Brain microvascular endothelial cell (primary cell): ENCODE measurements around the gene PLSCR3.

Experiments
- DNase-seq: peaks from one replicate; pipeline ENCODE4 v3.0.0-alpha.2; 2020
- H3K27ac ChIP-seq: fragments of 250-450 bp; sonication (Bioruptor Pico); 2 replicates; pipeline ENCODE4 v1.5.1; 2020; ENCODE audit warnings: mild to moderate bottlenecking, moderate library complexity
- H3K27me3 ChIP-seq: fragments of 250-450 bp; sonication (Bioruptor Pico); replicated peaks from 2 replicates; pipeline ENCODE4 v1.5.1; 2020; ENCODE audit warnings: mild to moderate bottlenecking
- H3K36me3 ChIP-seq: fragments of 250-450 bp; sonication (Bioruptor Pico); replicated peaks from 2 replicates; pipeline ENCODE4 v1.5.1; 2020; ENCODE audit warnings: mild to moderate bottlenecking
- H3K4me3 ChIP-seq: 2 replicates; pipeline ENCODE4 v1.5.1; 2011; ENCODE audit warnings: low read depth, mild to moderate bottlenecking, control low read depth, low read length, moderate library complexity
- in situ Hi-C: cut with HindIII; loops from 2 replicates; pipeline ENCODE4 v1.10.0; 2017; ENCODE audit warnings: low sequenced_read_pairs, low pct_ligation_motif_present
- TF ChIP-seq, protein P1 (sequence below): IDR thresholded peaks from 2 replicates; pipeline ENCODE4 v1.5.1; 2011; ENCODE audit warnings: low read depth, mild to moderate bottlenecking, moderate library complexity, low read length, control low read depth, inconsistent platforms; ENCODE audit errors: missing control alignments

Gene PLSCR3

GRCh38 chr17:7403727-7403976 lies 9.3 kb upstream of the PLSCR3 start:
- DNase-seq = no peak
- peaks cover under 1% of the 10 kb centered on the region for H3K36me3 ChIP-seq
- TF ChIP-seq, protein P1, sequence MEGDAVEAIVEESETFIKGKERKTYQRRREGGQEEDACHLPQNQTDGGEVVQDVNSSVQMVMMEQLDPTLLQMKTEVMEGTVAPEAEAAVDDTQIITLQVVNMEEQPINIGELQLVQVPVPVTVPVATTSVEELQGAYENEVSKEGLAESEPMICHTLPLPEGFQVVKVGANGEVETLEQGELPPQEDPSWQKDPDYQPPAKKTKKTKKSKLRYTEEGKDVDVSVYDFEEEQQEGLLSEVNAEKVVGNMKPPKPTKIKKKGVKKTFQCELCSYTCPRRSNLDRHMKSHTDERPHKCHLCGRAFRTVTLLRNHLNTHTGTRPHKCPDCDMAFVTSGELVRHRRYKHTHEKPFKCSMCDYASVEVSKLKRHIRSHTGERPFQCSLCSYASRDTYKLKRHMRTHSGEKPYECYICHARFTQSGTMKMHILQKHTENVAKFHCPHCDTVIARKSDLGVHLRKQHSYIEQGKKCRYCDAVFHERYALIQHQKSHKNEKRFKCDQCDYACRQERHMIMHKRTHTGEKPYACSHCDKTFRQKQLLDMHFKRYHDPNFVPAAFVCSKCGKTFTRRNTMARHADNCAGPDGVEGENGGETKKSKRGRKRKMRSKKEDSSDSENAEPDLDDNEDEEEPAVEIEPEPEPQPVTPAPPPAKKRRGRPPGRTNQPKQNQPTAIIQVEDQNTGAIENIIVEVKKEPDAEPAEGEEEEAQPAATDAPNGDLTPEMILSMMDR = no peak
- in situ Hi-C loops = no loop called here
- no peaks in the 10 kb centered on the region for H3K27me3 ChIP-seq
- H3K4me3 ChIP-seq = peak overlapping the region; percentile 83
- peak overlapping the region; percentile 51 for H3K27ac ChIP-seq

GRCh38 chr17:7403043-7403726 lies 8.9 kb upstream of the PLSCR3 start:
- Histone ChIP-seq H3K27me3 (no peaks in the 10 kb centered on the region), H3K4me3 (peak overlapping the region; percentile 83), H3K27ac (peak overlapping the region; percentile 51), H3K36me3 (no peaks in the 10 kb centered on the region)
- in situ Hi-C loops = no loop called here
- TF ChIP-seq, protein P1 = no peak
- DNase-seq = no peak

DNA sequence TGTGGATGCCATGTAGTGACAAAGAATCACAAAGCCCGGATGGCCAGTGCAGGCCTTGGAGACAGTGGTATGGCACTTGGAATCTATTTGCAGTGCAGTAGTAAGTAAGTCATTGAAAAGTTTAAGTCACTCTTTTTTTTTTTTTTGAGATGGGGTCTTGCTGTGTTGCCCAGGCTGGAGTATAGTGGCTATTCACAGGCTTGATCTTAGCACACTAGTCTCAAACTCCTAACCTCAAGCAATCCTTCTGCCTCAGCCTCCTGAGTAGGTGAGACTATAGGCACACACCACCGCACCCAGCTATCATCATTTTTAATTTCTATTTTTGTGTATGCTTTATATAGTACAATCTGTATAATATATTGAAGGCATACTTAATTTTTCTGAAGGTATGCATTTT lies 4.3 kb upstream of the PLSCR3 start:
- DNase-seq = no peak
- TF ChIP-seq, protein P1 = no peak
- no peaks in the 10 kb centered on the region for H3K27me3 ChIP-seq
- no peaks in the 10 kb centered on the region for H3K36me3 ChIP-seq
- in situ Hi-C loops = no loop called here
- H3K4me3 ChIP-seq = no peak overlapping the region
- H3K27ac ChIP-seq = no peak overlapping the region

- Histone ChIP-seq H3K36me3 (peaks cover 16% of the 10 kb centered on the region), H3K27me3 (no peaks in the 10 kb centered on the region), H3K4me3 (no peak overlapping the region), H3K27ac (no peak overlapping the region)
- no peak for DNase-seq
- in situ Hi-C loops = no loop called here
- TF ChIP-seq, protein P1 = no peak
These were observed 1.8 kb upstream of the PLSCR3 start for GRCh38 chr17:7396147-7396546.

DNA sequence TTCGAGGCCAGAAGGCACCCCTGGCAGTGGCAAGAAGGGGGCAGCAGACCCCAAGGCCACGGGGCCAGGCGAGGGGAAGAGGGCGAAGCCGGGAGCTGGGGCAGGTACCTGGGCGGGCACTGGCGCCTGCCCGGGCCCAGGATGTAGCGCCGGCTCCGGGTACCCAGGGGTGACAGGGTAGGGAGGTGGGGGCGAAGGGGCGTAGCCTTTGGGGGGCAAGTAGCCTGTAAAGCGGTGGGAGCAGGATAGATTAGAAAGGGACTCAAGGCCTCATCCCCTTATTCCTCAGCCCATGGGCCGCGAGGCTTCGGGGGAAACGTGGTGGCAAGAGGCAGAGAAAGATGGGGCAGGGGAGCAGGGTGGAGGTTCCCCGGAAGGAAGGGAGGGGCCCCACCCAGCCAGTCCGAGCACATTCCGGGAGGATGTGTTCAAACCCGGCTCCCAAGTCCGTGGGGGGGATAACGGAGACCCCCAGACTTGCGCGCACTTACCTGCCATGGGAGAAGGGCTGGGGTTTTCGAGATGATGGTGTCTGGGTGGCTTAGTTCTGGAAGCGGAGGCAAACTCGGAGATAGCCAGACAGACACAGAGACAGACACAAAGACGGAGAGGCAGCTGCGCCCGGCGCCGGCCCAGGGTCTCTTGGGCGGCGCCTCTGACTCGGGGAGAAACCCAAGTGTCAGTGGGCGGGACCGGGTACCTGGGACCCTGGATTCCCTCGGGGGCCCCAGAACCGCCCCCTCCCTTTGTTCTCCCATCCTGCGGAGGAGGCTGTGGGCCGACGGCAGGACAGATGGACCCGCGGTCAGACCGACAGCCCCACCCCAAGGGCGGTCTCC lies 493 bp downstream of the PLSCR3 start:
- Histone ChIP-seq H3K27me3 (no peaks in the 10 kb centered on the region), H3K27ac (peak overlapping the region; percentile 80), H3K4me3 (peak overlapping the region; percentile 83), H3K36me3 (peaks cover 40% of the 10 kb centered on the region)
- in situ Hi-C loops = no loop called here
- TF ChIP-seq, protein P1 = peak; percentile 32
- no peak for DNase-seq
